Measurements from ENCODE around the gene LAMP2.

LAMP2 gene

GRCh38 chrX:120457766-120458180 lies 11.3 kb downstream of the LAMP2 start:
- in situ Hi-C loops (cut with HindIII; ENCODE audit: low sequenced_read_pairs) = no loop called here

GRCh38 chrX:120456973-120457372 lies 12.1 kb downstream of the LAMP2 start:
- in situ Hi-C loops (cut with HindIII; ENCODE audit: low sequenced_read_pairs) = no loop called here

- in situ Hi-C loops (cut with HindIII; ENCODE audit: low sequenced_read_pairs) = no loop called here
These were observed 15.1 kb downstream of the LAMP2 start for GRCh38 chrX:120453985-120454384.

GRCh38 chrX:120452131-120452530 lies 17.0 kb downstream of the LAMP2 start:
- in situ Hi-C loops (cut with HindIII; ENCODE audit: low sequenced_read_pairs) = no loop called here

GRCh38 chrX:120450163-120450562 lies 18.9 kb downstream of the LAMP2 start:
- in situ Hi-C loops (cut with HindIII; ENCODE audit: low sequenced_read_pairs) = no loop called here

GRCh38 chrX:120446498-120446897 lies 22.6 kb downstream of the LAMP2 start:
- in situ Hi-C loops (cut with HindIII; ENCODE audit: low sequenced_read_pairs) = no loop called here

- in situ Hi-C loops (cut with HindIII; ENCODE audit: low sequenced_read_pairs) = no loop called here
These were observed 29.2 kb downstream of the LAMP2 start for GRCh38 chrX:120439921-120440320.

GRCh38 chrX:120429776-120430540 lies 39.1 kb downstream of the LAMP2 start:
- in situ Hi-C loops (cut with HindIII; ENCODE audit: low sequenced_read_pairs) = no loop called here

- in situ Hi-C loops (cut with HindIII; ENCODE audit: low sequenced_read_pairs) = no loop called here
These were observed 40.8 kb downstream of the LAMP2 start for GRCh38 chrX:120428309-120428708.

- in situ Hi-C loops (cut with HindIII; ENCODE audit: low sequenced_read_pairs) = no loop called here
These were observed 42.5 kb downstream of the LAMP2 start for GRCh38 chrX:120426599-120426998.

GRCh38 chrX:120419463-120419862 lies 49.6 kb downstream of the LAMP2 start:
- in situ Hi-C loops (cut with HindIII; ENCODE audit: low sequenced_read_pairs) = no loop called here

- in situ Hi-C loops (cut with HindIII; ENCODE audit: low sequenced_read_pairs) = no loop called here
These were observed 60.9 kb downstream of the LAMP2 start for GRCh38 chrX:120408168-120408567.

GRCh38 chrX:120406638-120407037 lies 62.5 kb downstream of the LAMP2 start:
- in situ Hi-C loops (cut with HindIII; ENCODE audit: low sequenced_read_pairs) = no loop called here

- in situ Hi-C loops (cut with HindIII; ENCODE audit: low sequenced_read_pairs) = no loop called here
These were observed 66.7 kb downstream of the LAMP2 start for GRCh38 chrX:120402369-120402768.

- in situ Hi-C loops (cut with HindIII; ENCODE audit: low sequenced_read_pairs) = no loop called here
These were observed 67.8 kb downstream of the LAMP2 start for GRCh38 chrX:120401301-120401700.

GRCh38 chrX:120380699-120381098 lies 88.4 kb downstream of the LAMP2 start:
- in situ Hi-C loops (cut with HindIII; ENCODE audit: low sequenced_read_pairs) = no loop called here

- in situ Hi-C loops (cut with HindIII; ENCODE audit: low sequenced_read_pairs) = no loop called here
These were observed 89.0 kb downstream of the LAMP2 start for GRCh38 chrX:120379937-120380681.

- in situ Hi-C loops (cut with HindIII; ENCODE audit: low sequenced_read_pairs) = no loop called here
These were observed 90.5 kb downstream of the LAMP2 start for GRCh38 chrX:120378570-120378969.

All from endothelial cell of hepatic sinusoid (primary cell).